Activated CD4-positive, CD25-positive, alpha-beta regulatory T cell treated with anti-CD3 and anti-CD28 coated beads, Interleukin-2, amount 50 U/mL, for 24 hours (primary cell): ENCODE results near the gene ZFPL1.

Experiments
- ATAC-seq, 2 donors: fragments of 150-1000 bp; cut with Tn5 transposase; one replicate each; pipeline ENCODE4 v1.10.0; 2021; ENCODE audit warnings: mild to moderate bottlenecking in 1 of 2, moderate library complexity in 1 of 2

ZFPL1 gene

GRCh38 chr11:65130631-65131416 lies 46.8 kb downstream of the ZFPL1 start:
- no peak for ATAC-seq

- ATAC-seq, result no peak
These were observed 47.4 kb downstream of the ZFPL1 start for GRCh38 chr11:65131417-65131776.

DNA sequence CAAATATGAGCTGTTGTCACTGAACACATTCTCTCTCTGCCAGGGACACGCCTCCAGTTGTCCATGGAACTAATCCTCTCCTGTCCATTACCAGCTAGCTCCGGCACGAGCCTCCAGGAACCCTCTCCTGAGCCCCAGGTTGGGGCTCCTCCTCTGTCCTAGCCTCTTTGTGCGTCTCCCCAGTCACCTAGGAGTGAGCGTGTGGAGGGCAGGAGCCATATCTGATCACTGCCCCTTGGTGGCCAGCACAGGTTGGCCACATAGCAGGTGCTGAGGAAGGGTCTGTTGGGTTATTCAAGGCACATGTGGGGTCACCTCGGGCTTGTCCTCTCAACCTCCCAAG lies 47.8 kb downstream of the ZFPL1 start:
- ATAC-seq, result no peak

DNA sequence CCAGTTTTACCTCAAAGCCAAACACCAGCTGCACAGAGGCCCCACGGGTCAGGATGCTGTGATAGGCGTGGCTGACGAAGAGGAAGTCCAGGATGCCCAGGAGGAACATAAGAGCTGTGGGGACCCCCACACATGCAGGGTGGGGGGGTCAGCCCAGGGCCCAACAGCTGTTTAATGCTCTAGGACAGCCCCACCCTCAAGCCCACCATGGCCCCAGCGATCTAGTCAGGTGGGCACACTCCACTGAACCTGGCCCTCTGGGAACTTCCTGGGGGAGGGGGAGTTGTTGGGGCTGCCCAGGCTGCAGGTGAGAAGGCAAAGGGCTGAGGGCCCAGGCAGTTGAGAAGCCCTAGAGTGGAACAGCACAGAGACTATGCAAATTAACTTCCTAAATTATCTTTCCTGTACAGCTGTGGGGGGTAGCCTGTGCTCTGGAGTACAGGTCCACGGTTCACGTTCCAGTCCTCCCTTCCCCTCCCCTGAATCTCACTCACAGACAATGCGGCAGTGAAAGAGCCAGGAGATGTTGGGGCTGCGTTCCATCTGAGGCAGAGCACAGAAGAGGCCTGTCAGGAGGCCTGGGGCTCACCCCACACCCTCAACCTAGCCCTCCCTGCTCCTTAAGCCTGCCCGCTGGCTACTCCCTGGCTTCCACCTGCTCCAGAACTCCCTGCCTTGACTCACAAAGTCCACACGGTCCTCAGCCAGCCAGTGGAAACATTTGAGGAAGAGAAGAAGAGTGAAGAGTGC lies 48.4 kb downstream of the ZFPL1 start:
- no peak for ATAC-seq

DNA sequence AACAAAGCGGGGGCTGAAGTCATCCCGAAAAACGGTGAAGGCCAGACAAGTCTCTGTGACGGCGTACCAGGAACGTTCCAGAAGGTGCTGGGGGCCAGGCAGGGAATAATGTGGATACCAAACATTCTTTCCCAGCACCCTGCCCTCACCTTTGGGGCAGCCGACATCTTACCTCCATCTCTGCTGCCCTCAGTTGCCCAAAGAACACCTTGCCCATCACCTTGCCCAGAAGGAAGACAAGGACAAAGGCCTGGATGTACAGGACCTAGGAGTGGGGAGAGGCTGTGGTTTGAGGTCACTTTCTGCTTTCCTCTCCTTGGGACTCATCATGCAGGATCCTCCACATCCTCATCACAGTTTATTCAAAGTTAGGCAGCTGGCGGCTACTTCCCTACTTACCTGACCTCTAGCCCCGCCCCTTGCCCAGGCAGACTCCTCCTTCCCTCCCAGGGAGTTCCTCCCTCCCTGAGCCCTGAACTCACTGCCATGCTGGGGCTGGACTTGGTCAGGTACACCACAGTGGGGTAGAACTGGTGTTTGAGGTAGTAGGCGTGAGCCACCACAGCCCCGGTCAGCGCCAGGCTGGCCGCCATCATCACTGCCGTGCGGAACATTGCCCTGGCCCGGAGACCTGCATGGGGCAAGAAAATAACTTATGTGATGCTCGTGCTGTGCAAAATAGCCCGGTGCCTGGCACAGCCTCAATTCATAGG lies 49.1 kb downstream of the ZFPL1 start:
- ATAC-seq, result no peak

- no peak for ATAC-seq
These were observed 49.7 kb downstream of the ZFPL1 start for GRCh38 chr11:65133724-65134123.

DNA sequence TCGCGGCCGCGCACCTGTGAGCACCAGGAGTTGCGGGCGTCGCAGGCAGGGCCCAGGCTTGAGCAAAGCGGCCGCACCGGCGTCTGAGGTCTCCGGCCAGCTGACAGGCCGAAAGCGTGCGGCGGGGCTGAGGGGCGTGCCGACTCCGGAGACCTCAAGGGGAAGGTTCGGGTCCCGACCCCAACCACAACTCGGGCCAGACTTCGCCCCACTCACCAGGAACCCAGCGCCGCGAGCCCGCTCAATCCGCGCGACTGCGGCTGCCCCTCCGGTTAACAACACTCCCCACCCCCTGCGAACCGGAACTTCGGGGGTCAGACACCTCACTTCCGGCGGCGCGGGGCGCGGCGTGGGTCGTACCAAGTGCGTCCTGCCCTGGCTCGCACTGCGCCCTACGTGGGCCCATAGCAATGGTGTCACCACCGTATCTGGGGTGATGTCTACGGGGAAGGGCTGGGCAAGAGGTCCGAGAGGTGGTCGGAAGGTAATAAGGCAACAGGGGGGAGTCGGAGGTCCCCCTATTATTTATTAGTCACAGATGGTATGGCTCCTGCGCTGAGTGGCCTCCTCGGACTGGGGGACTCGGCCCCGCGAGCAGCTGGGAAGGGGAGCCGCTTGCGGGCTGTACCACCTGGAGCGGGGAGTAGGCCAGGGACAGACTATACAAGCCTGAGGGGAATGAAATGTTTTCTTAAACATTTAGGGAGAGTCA lies 50.4 kb downstream of the ZFPL1 start, which contains the start of gene SYVN1:
Gene SYVN1, minus strand, starts transcription at position 280 of the 712 bp plus-strand sequence. CDS start 918 bp downstream, outside the sequence.
- peak; percentile 82 to 87 for ATAC-seq

- ATAC-seq, result peak; percentile 87 to 90
These were observed 51.1 kb downstream of the ZFPL1 start for GRCh38 chr11:65134952-65135632.

GRCh38 chr11:65135633-65136145 lies 51.7 kb downstream of the ZFPL1 start:
- ATAC-seq, result no peak

- no peak for ATAC-seq
These were observed 52.6 kb downstream of the ZFPL1 start for GRCh38 chr11:65136515-65137096.
